Measurements from ENCODE around the gene SIX2. TPM values are rescaled to one million over a fixed set of nuclear protein-coding genes. Genes with fewer than 3 reads are reported as not detected.

SIX2 gene
- total and polyA plus RNA-seq, 2 donors (not counting 1 experiment from before 2014, with no cell fraction given): not detected

DNA sequence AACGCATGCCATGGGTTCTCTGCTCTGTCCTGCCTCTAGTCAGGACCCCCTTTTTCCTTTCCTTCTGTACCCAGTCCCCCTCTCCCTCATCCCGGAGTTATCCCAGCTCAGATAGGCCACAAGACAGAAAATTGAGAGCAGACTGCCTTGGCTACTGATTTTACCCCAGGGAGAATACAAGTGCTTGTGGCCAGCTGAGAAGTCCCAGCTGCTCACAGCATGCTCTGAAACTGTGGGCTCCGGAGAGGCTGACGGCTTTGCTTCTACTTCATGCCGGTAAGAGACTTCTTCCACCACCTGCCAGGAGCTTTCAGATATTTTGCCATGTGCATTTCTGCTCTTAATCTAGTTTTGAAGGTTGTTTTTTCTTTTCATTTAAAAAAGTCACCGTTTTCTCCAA lies 20.0 kb upstream of the SIX2 start:
- ATAC-seq (ENCODE audit: low read depth): no peak
- intact Hi-C loops (cut with micrococcal nuclease): no loop called here
- no peak for DNase-seq
- H3K36me3 ChIP-seq (replicated peaks in 1 of 2; ENCODE audit: control extremely low read depth in 1 of 2, control insufficient read depth in 1 of 2, extremely low read depth in 1 of 2, insufficient read depth in 2 of 2, low read length in 1 of 2): no peaks in the 10 kb centered on the region
- no peak overlapping the region for H3K4me2 ChIP-seq (replicated peaks; ENCODE audit: low read depth, low read length, poor library complexity, severe bottlenecking)
- WGBS (ENCODE audit: insufficient coverage): 88% methylated on average over 2 of the region's 6 CpGs
- Mint-ChIP-seq H3K27ac (no peak overlapping the region), H3K4me1 (no peaks in the 10 kb centered on the region), H3K27me3 (peaks cover 15% of the 10 kb centered on the region), H3K9me3 (ENCODE audit: insufficient read depth) (no peaks in the 10 kb centered on the region), H3K4me3 (no peak overlapping the region)
- H3K9me3 ChIP-seq (ENCODE audit: control extremely low read depth in 1 of 3, control insufficient read depth in 2 of 3, insufficient read depth in 1 of 3, low read length in 2 of 3): peaks cover 0 to 4% (median 0%) of the 10 kb centered on the region in 3 donors
- H3K79me2 ChIP-seq (ENCODE audit: control insufficient read depth, insufficient read depth, low read length): no peaks in the 10 kb centered on the region
- peaks cover 0 to 9% (median 0%) of the 10 kb centered on the region in 4 experiments for H3K27me3 ChIP-seq (replicated peaks in 1 of 4; ENCODE audit: control extremely low read depth in 1 of 4, control insufficient read depth in 3 of 4, insufficient read depth in 4 of 4, low read length in 3 of 4)
- H2AFZ ChIP-seq (ENCODE audit: insufficient read depth, low read depth, low read length, poor library complexity, severe bottlenecking): no peak overlapping the region
- no peak overlapping the region for H3K27ac ChIP-seq (ENCODE audit: low read length in 2 of 2)
- no peaks in the 10 kb centered on the region for H4K20me1 ChIP-seq (ENCODE audit: control insufficient read depth, insufficient read depth, low read length, poor library complexity, severe bottlenecking)
- ChIA-PET CTCF (no interaction called here), POLR2A (no interaction called here)
- no peak overlapping the region for H3K4me3 ChIP-seq (ENCODE audit: control extremely low read depth in 1 of 5, extremely low read depth in 1 of 5, insufficient read depth in 1 of 5, low read depth in 2 of 5, low read length in 4 of 5)
- TF ChIP-seq, protein P1, sequence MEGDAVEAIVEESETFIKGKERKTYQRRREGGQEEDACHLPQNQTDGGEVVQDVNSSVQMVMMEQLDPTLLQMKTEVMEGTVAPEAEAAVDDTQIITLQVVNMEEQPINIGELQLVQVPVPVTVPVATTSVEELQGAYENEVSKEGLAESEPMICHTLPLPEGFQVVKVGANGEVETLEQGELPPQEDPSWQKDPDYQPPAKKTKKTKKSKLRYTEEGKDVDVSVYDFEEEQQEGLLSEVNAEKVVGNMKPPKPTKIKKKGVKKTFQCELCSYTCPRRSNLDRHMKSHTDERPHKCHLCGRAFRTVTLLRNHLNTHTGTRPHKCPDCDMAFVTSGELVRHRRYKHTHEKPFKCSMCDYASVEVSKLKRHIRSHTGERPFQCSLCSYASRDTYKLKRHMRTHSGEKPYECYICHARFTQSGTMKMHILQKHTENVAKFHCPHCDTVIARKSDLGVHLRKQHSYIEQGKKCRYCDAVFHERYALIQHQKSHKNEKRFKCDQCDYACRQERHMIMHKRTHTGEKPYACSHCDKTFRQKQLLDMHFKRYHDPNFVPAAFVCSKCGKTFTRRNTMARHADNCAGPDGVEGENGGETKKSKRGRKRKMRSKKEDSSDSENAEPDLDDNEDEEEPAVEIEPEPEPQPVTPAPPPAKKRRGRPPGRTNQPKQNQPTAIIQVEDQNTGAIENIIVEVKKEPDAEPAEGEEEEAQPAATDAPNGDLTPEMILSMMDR (IDR thresholded peaks at IDR 0.05): no peak
- no peak for TF ChIP-seq EZH2 (IDR thresholded peaks at IDR 0.05; ENCODE audit: borderline replicate concordance, insufficient read depth, low read depth, low read length, poor library complexity, severe bottlenecking)
- H3K9ac ChIP-seq (ENCODE audit: low read length): no peak overlapping the region
- H3K4me1 ChIP-seq (ENCODE audit: control insufficient read depth in 2 of 2, insufficient read depth in 2 of 2, low read length in 2 of 2): no peaks in the 10 kb centered on the region

- no peak overlapping the region for H2AFZ ChIP-seq (ENCODE audit: insufficient read depth, low read depth, low read length, poor library complexity, severe bottlenecking)
- intact Hi-C loops (cut with micrococcal nuclease): no loop called here
- no peak for TF ChIP-seq EZH2 (IDR thresholded peaks at IDR 0.05; ENCODE audit: borderline replicate concordance, insufficient read depth, low read depth, low read length, poor library complexity, severe bottlenecking)
- TF ChIP-seq, protein P1 (IDR thresholded peaks at IDR 0.05): no peak
- WGBS (ENCODE audit: insufficient coverage): 100% methylated on average over 1 of the region's 1 CpG
- Mint-ChIP-seq H3K9me3 (ENCODE audit: insufficient read depth) (no peaks in the 10 kb centered on the region), H3K4me3 (no peak overlapping the region), H3K27me3 (peaks cover 18% of the 10 kb centered on the region), H3K4me1 (no peaks in the 10 kb centered on the region), H3K27ac (no peak overlapping the region)
- no peaks in the 10 kb centered on the region for H3K36me3 ChIP-seq (replicated peaks in 1 of 2; ENCODE audit: control extremely low read depth in 1 of 2, control insufficient read depth in 1 of 2, extremely low read depth in 1 of 2, insufficient read depth in 2 of 2, low read length in 1 of 2)
- DNase-seq: no peak
- ChIA-PET POLR2A (no interaction called here), CTCF (no interaction called here)
- H3K4me3 ChIP-seq (ENCODE audit: control extremely low read depth in 1 of 5, extremely low read depth in 1 of 5, insufficient read depth in 1 of 5, low read depth in 2 of 5, low read length in 4 of 5): no peak overlapping the region
- H4K20me1 ChIP-seq (ENCODE audit: control insufficient read depth, insufficient read depth, low read length, poor library complexity, severe bottlenecking): no peaks in the 10 kb centered on the region
- no peaks in the 10 kb centered on the region for H3K79me2 ChIP-seq (ENCODE audit: control insufficient read depth, insufficient read depth, low read length)
- H3K4me2 ChIP-seq (replicated peaks; ENCODE audit: low read depth, low read length, poor library complexity, severe bottlenecking): no peak overlapping the region
- H3K4me1 ChIP-seq (ENCODE audit: control insufficient read depth in 2 of 2, insufficient read depth in 2 of 2, low read length in 2 of 2): no peaks in the 10 kb centered on the region
- ATAC-seq (ENCODE audit: low read depth): no peak
- H3K9me3 ChIP-seq (ENCODE audit: control extremely low read depth in 1 of 3, control insufficient read depth in 2 of 3, insufficient read depth in 1 of 3, low read length in 2 of 3): peaks cover 0 to 4% (median 0%) of the 10 kb centered on the region in 3 donors
- H3K27me3 ChIP-seq (replicated peaks in 1 of 4; ENCODE audit: control extremely low read depth in 1 of 4, control insufficient read depth in 3 of 4, insufficient read depth in 4 of 4, low read length in 3 of 4): peaks cover 0 to 9% (median 0%) of the 10 kb centered on the region in 4 experiments
- H3K9ac ChIP-seq (ENCODE audit: low read length): no peak overlapping the region
- H3K27ac ChIP-seq (ENCODE audit: low read length in 2 of 2): no peak overlapping the region
Observed at GRCh38 chr2:45028276-45028675, 19.0 kb upstream of the SIX2 start.
